T-cell (primary cell): ENCODE results near the gene RDM1. TPM values are rescaled to one million over a fixed set of nuclear protein-coding genes. Genes with fewer than 3 reads are reported as not detected.

Experiments used
- ATAC-seq, 4 experiments: fragments of 200-7000 bp in 3 of 4; fragments of 150-1000 bp in 1 of 4; cut with Tn5 transposase; replicated peaks in 1 of 4; 1 replicate in 3 of 4; 2 replicates in 1 of 4; pipeline ENCODE4 v1.10.0; 2021; ENCODE audit warnings: moderate library complexity in 3 of 4, mild to moderate bottlenecking in 2 of 4, moderate number of reproducible peaks in 1 of 4
- CTCF ChIA-PET, 2 donors: fragments of 300-600 bp; sonication (Branson Sonifier 250); formaldehyde crosslinking; loops; one replicate each; lab custom pipeline; 2022; ENCODE audit warnings: antibody characterized with exemption in 2 of 2; lab: Charles Lee
- POLR2A ChIA-PET, 2 donors: fragments of 300-600 bp; sonication (Branson Sonifier 250); formaldehyde crosslinking; loops; one replicate each; lab custom pipeline; 2022; ENCODE audit warnings: antibody characterized with exemption in 2 of 2; lab: Charles Lee
- DNase-seq, 35 experiments: peaks; one replicate each; pipeline versions ENCODE4 v3.0.0 to v3.0.0-alpha.2; 2013 to 2023
- H3K27ac ChIP-seq: one replicate; pipeline ENCODE4 v1.5.1; 2013; ENCODE audit warnings: low read length
- H3K27me3 ChIP-seq, 2 experiments: replicated peaks in 1 of 2; 1 replicate in 1 of 2; 2 replicates in 1 of 2; pipeline versions ENCODE4 v1.6.1 to v1.7.0; 2013; ENCODE audit warnings: low read length in 1 of 2, mixed read lengths in 1 of 2; ENCODE audit not compliant: control insufficient read depth in 2 of 2, insufficient read depth in 2 of 2; ENCODE audit errors: extremely low read depth in 1 of 2
- H3K36me3 ChIP-seq, 2 donors: 1 replicate in 1 of 2; 2 replicates in 1 of 2; pipeline versions ENCODE4 v1.6.1 to v1.7.0; 2013; ENCODE audit warnings: low read length in 1 of 2; ENCODE audit not compliant: control insufficient read depth in 2 of 2, insufficient read depth in 1 of 2; ENCODE audit errors: extremely low read depth in 1 of 2
- H3K4me1 ChIP-seq, 2 experiments: 1 replicate in 1 of 2; 2 replicates in 1 of 2; pipeline versions ENCODE4 v1.6.1 to v1.7.0; 2013; ENCODE audit warnings: low read length in 2 of 2, mixed read lengths in 1 of 2; ENCODE audit not compliant: insufficient read depth in 2 of 2, control insufficient read depth in 1 of 2; ENCODE audit errors: extremely low read depth in 1 of 2
- H3K4me3 ChIP-seq, 2 donors: 1 replicate in 1 of 2; 2 replicates in 1 of 2; pipeline versions ENCODE4 v1.5.1 to v1.7.0; 2013; ENCODE audit warnings: mild to moderate bottlenecking in 2 of 2, low read length in 1 of 2, moderate library complexity in 1 of 2; ENCODE audit not compliant: control insufficient read depth in 1 of 2; ENCODE audit errors: extremely low read depth in 1 of 2
- H3K9me3 ChIP-seq: 2 replicates; pipeline ENCODE4 v1.7.0; 2013
- H3K27ac Mint-ChIP-seq, 2 donors: one replicate each; pipeline ENCODE4 v1.8.0; 2020 to 2021; ENCODE audit warnings: mild to moderate bottlenecking in 2 of 2, mixed read lengths in 2 of 2
- H3K27me3 Mint-ChIP-seq, 2 donors: one replicate each; pipeline ENCODE4 v1.8.0; 2021 to 2022; ENCODE audit warnings: mixed read lengths in 2 of 2
- H3K36me3 Mint-ChIP-seq: one replicate; pipeline ENCODE4 v1.8.0; 2021; ENCODE audit warnings: mixed read lengths
- H3K4me1 Mint-ChIP-seq, 3 donors: one replicate each; pipeline ENCODE4 v1.8.0; 2020 to 2022; ENCODE audit warnings: mixed read lengths in 3 of 3, mild to moderate bottlenecking in 1 of 3
- H3K4me3 Mint-ChIP-seq, 3 donors: one replicate each; pipeline ENCODE4 v1.8.0; 2020 to 2022; ENCODE audit warnings: mild to moderate bottlenecking in 3 of 3, mixed read lengths in 3 of 3, moderate library complexity in 3 of 3
- H3K9me3 Mint-ChIP-seq, 3 donors: one replicate each; pipeline ENCODE4 v1.8.0; 2020 to 2022; ENCODE audit warnings: mixed read lengths in 3 of 3
- WGBS: methylation state at CpG from one replicate; pipeline ENCODE4 v1.1.5; 2013; ENCODE audit warnings: missing lambda C conversion rate; ENCODE audit not compliant: insufficient coverage; 5-methylcytosine and 5-hydroxymethylcytosine counted together
- total RNA-seq, 35 experiments: library from RNA in 6 of 35; stranded (reverse) in 6 of 35; fragments of 120-200 nt in 1 of 35; gene quantifications; one replicate each; pipeline versions ENCODE4 v1.2.1 to v1.2.4 and lab custom pipeline; 2013 to 2026

The RDM1 gene
- total RNA-seq, 5 donors from 2014 or later (not counting 1 experiment from before 2014, with no cell fraction given): 0.40 to 1.5 (median 0.83) TPM

- ChIA-PET CTCF (no interaction called here), POLR2A (no interaction called here)
- DNase-seq (no peak), ATAC-seq (no peak)
- H3K4me1 ChIP-seq: peaks cover 0 to 5% of the 10 kb centered on the region in 2 experiments
- Mint-ChIP-seq H3K4me1 (peaks cover 0 to 6% (median 4%) of the 10 kb centered on the region in 3 donors), H3K9me3 (no peaks in the 10 kb centered on the region), H3K36me3 (no peaks in the 10 kb centered on the region), H3K27me3 (peaks cover 0 to 3% of the 10 kb centered on the region in 2 donors), H3K4me3 (no peak overlapping the region), H3K27ac (no peak overlapping the region)
- no peaks in the 10 kb centered on the region for H3K36me3 ChIP-seq
- H3K9me3 ChIP-seq: no peaks in the 10 kb centered on the region
- H3K27me3 ChIP-seq: peaks cover 0 to 1% of the 10 kb centered on the region in 2 experiments
- 83% methylated on average over 6 of the region's 6 CpGs for WGBS
- H3K4me3 ChIP-seq: no peak overlapping the region
- H3K27ac ChIP-seq: no peak overlapping the region
Measured at GRCh38 chr17:35972535-35972934, 42.0 kb upstream of the RDM1 start.

- Mint-ChIP-seq H3K27me3 (peaks cover 0 to 3% of the 10 kb centered on the region in 2 donors), H3K27ac (no peak overlapping the region), H3K4me3 (no peak overlapping the region), H3K36me3 (no peaks in the 10 kb centered on the region), H3K4me1 (peaks cover 0 to 6% (median 4%) of the 10 kb centered on the region in 3 donors), H3K9me3 (no peaks in the 10 kb centered on the region)
- CTCF ChIA-PET: interaction anchor here in 1 of 2 donors (1.3 kb wide), 1 partner anchor 177 kb away, joined by 3 read pairs; no protein-coding TSS in a partner anchor
- no peak overlapping the region for H3K27ac ChIP-seq
- POLR2A ChIA-PET: no interaction called here
- WGBS: no CpG with 5 or more reads among the region's 1 CpG
- ATAC-seq: no peak
- H3K4me1 ChIP-seq: peaks cover 0 to 5% of the 10 kb centered on the region in 2 experiments
- DNase-seq: no peak
- no peaks in the 10 kb centered on the region for H3K36me3 ChIP-seq
- no peak overlapping the region for H3K4me3 ChIP-seq
- no peaks in the 10 kb centered on the region for H3K27me3 ChIP-seq
- no peaks in the 10 kb centered on the region for H3K9me3 ChIP-seq
Measured at GRCh38 chr17:35972066-35972465, 41.5 kb upstream of the RDM1 start.

DNA sequence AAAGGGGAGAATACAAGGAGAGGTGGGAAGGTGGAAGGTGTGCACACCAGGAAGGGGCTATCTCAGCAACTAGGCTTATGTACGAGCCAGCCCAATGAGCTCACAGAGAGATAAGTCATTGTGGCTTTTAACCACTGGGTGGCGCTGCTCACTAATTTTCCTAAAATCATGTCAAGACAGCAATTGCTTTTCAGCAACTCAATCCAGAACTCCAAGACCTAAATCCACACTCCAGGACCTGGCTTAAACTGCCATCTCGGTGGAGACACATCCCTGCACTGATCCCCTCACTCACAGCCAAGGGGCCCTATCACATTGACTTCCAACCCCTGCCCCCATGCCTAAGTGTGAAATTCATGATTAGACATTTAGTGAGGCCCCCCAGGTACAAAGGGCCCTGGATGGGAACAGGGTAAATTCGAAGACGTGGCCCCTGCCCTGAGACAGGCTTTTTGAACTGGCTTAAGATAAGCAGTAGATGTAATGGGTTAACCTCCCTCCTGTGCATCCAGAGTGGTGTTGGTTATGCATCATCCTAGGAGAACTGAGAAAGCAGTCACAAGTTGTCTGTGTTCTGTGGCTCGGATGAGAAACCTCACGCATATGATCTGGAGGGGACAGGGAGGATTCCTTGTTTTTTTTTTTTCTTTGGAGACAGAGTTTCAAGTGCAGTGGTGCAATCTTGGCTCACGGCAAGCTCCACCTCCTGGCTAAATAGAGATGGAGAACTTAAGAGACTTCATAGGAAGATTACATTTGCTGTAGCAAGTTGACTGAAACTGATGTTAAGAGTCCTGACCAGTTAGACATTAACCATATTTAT is 39.2 kb upstream of the RDM1 start:
- Histone ChIP-seq H3K27ac (no peak overlapping the region), H3K36me3 (no peaks in the 10 kb centered on the region), H3K4me1 (peaks cover 0 to 5% of the 10 kb centered on the region in 2 experiments), H3K4me3 (no peak overlapping the region), H3K9me3 (no peaks in the 10 kb centered on the region), H3K27me3 (no peaks in the 10 kb centered on the region)
- POLR2A ChIA-PET: interaction anchor here in 1 of 2 donors (0.6 kb wide), 1 partner anchor 1778 kb away, joined by 4 read pairs; no protein-coding TSS in a partner anchor
- ATAC-seq (peak in 3 of 4 experiments; percentile 28 to 64 (median 53)), DNase-seq (peak; percentile 20 to 83 (median 60))
- no peaks in the 10 kb centered on the region for H3K9me3 Mint-ChIP-seq
- no peaks in the 10 kb centered on the region for H3K27me3 Mint-ChIP-seq
- H3K36me3 Mint-ChIP-seq: no peaks in the 10 kb centered on the region
- 14% methylated on average over 4 of the region's 8 CpGs for WGBS
- H3K4me3 Mint-ChIP-seq: no peak overlapping the region
- H3K27ac Mint-ChIP-seq: no peak overlapping the region
- peaks cover 0 to 4% (median 2%) of the 10 kb centered on the region in 3 donors for H3K4me1 Mint-ChIP-seq
- CTCF ChIA-PET: interaction anchor here (0.6 to 1.4 kb wide), 16 partner anchors 9 to 520 kb away, joined by 3 to 19 read pairs (median 3); no protein-coding TSS in a partner anchor

DNA sequence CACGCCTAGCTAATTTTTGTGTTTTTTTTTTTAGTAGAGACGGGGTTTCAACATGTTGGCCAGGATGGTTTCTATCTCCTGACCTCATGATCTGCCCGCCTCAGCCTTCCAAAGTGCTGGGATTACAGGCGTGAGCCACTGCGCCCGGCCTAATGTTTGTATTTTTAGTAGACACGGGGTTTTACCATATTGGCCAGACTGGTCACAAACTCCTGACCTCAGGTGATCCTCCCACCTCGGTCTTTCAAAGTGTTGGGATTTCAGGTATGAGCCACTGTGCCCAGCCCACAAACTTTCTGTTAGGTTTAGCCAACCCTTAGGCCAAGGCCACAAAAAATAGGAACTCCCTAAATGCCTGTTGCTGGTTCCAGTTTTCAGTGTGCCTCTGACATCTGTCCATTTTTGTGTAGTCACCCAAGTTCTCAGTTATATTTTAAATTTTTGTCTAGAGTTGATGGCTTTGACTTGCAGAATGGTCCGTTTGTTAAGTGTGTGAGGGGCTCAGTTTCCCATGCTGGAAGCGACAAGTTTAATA is 38.0 kb upstream of the RDM1 start:
- POLR2A ChIA-PET: no interaction called here

DNA sequence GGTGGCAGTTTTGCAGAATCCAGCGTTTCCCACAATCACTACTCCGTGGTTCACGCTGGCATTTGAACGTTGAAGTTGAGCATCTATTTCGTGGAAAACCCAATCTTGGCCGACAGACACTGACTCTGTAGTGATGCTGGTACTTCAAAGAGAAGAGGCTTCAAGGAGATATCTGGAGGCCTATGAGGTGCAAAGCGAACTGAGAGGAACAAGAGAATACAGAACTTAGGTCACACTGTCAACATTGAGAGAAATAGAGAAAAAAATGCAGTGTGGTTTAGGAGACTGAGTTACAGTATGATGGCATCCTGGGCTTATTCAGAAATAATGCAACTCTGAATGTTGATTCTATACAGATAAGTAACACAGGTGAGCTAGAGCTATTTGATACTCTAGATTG is 34.7 kb upstream of the RDM1 start:
- no peaks in the 10 kb centered on the region for H3K36me3 ChIP-seq
- Mint-ChIP-seq H3K9me3 (no peaks in the 10 kb centered on the region), H3K4me1 (peaks cover 0 to 4% (median 2%) of the 10 kb centered on the region in 3 donors), H3K4me3 (no peak overlapping the region), H3K27ac (no peak overlapping the region), H3K36me3 (no peaks in the 10 kb centered on the region), H3K27me3 (peaks cover 8 to 10% of the 10 kb centered on the region in 2 donors)
- H3K27ac ChIP-seq: no peak overlapping the region
- 89% methylated on average over 3 of the region's 7 CpGs for WGBS
- ATAC-seq (no peak), DNase-seq (no peak)
- ChIA-PET POLR2A (no interaction called here), CTCF (no interaction called here)
- H3K9me3 ChIP-seq: no peaks in the 10 kb centered on the region
- H3K27me3 ChIP-seq: peaks cover 0 to 3% of the 10 kb centered on the region in 2 experiments
- H3K4me3 ChIP-seq: no peak overlapping the region
- peaks cover 0 to 5% of the 10 kb centered on the region in 2 experiments for H3K4me1 ChIP-seq

More for the DNA sequence above, 38.0 kb upstream of the RDM1 start:
- H3K4me3 ChIP-seq: no peak overlapping the region
- Mint-ChIP-seq H3K9me3 (no peaks in the 10 kb centered on the region), H3K36me3 (no peaks in the 10 kb centered on the region), H3K27ac (no peak overlapping the region), H3K27me3 (peaks cover 0 to under 1% of the 10 kb centered on the region in 2 donors), H3K4me3 (no peak overlapping the region), H3K4me1 (peaks cover 0 to 4% (median 2%) of the 10 kb centered on the region in 3 donors)
- H3K27me3 ChIP-seq: no peaks in the 10 kb centered on the region
- H3K4me1 ChIP-seq: peaks cover 0 to 5% of the 10 kb centered on the region in 2 experiments
- DNase-seq: no peak
- H3K27ac ChIP-seq: no peak overlapping the region
- CTCF ChIA-PET: interaction anchor here (0.6 to 1.4 kb wide), 2 partner anchors 22 to 104 kb away, joined by 4 to 9 read pairs; no protein-coding TSS in a partner anchor
- no peaks in the 10 kb centered on the region for H3K9me3 ChIP-seq
- no peaks in the 10 kb centered on the region for H3K36me3 ChIP-seq
- WGBS: 93% methylated on average over 7 of the region's 10 CpGs
- no peak for ATAC-seq

DNA sequence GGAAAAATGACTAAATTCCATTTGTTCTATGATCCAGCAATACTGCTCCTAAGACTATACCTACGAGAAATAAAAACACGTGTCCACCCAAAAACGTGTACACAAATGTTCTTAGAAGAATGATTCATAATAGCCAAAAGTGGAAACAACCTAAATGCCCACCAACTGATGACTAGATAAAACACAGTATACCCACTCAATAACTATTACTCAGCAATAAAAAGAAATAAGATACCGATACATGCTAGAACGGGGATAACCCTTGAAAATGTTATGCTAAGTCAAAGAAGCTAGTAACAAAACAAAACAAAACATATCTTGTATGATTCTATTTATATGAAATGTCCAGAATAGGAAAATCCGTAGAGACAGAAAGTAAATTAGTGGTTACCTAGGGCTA is 33.1 kb upstream of the RDM1 start:
- ATAC-seq: no peak

More for the DNA sequence above, 33.1 kb upstream of the RDM1 start:
- DNase-seq: no peak
- 100% methylated on average over 1 of the region's 6 CpGs for WGBS
- Mint-ChIP-seq H3K4me3 (no peak overlapping the region), H3K27ac (no peak overlapping the region), H3K27me3 (peaks cover 13% of the 10 kb centered on the region in 2 donors), H3K36me3 (no peaks in the 10 kb centered on the region), H3K9me3 (no peaks in the 10 kb centered on the region), H3K4me1 (no peaks in the 10 kb centered on the region)
- Histone ChIP-seq H3K4me1 (no peaks in the 10 kb centered on the region), H3K4me3 (no peak overlapping the region), H3K27ac (no peak overlapping the region), H3K9me3 (no peaks in the 10 kb centered on the region), H3K27me3 (peaks cover 0 to 3% of the 10 kb centered on the region in 2 experiments), H3K36me3 (no peaks in the 10 kb centered on the region)
- ChIA-PET POLR2A (interaction anchor here in 1 of 2 donors (0.6 kb wide), 1 partner anchor 11 kb away, joined by 4 read pairs; no protein-coding TSS in a partner anchor), CTCF (no interaction called here)
